GM18526 (cell line): Measurements from ENCODE around the gene ETV3L.

ENCODE experiments used
- POLR2A ChIP-seq: IDR thresholded peaks from 3 replicates; pipeline ENCODE4 v1.6.1; 2011; ENCODE audit not compliant: insufficient read length; ENCODE audit errors: extremely low read depth

The ETV3L gene

GRCh38 chr1:157080714-157081113 lies 18.9 kb downstream of the ETV3L start:
- no peak for TF ChIP-seq POLR2A

- TF ChIP-seq POLR2A: no peak
Measured at GRCh38 chr1:157077394-157077793, 22.2 kb downstream of the ETV3L start.

GRCh38 chr1:157073944-157074685 lies 25.5 kb downstream of the ETV3L start:
- no peak for TF ChIP-seq POLR2A

GRCh38 chr1:157069601-157070000 lies 30.0 kb downstream of the ETV3L start:
- TF ChIP-seq POLR2A: no peak

- no peak for TF ChIP-seq POLR2A
Measured at GRCh38 chr1:157056269-157056668, 43.3 kb downstream of the ETV3L start.

- TF ChIP-seq POLR2A: no peak
Measured at GRCh38 chr1:157050836-157051235, 48.8 kb downstream of the ETV3L start.

- no peak for TF ChIP-seq POLR2A
Measured at GRCh38 chr1:157047062-157047410, 52.6 kb downstream of the ETV3L start.

- no peak for TF ChIP-seq POLR2A
Measured at GRCh38 chr1:157045250-157046218, 54.1 kb downstream of the ETV3L start, which contains the start of gene ARHGEF11. TSS of gene ARHGEF11 (minus strand) at chr1:157045742. CDS start at chr1:157044330, 1,412 bp downstream.

- no peak for TF ChIP-seq POLR2A
Measured at GRCh38 chr1:157044326-157044725, 55.3 kb downstream of the ETV3L start.

- TF ChIP-seq POLR2A: no peak
Measured at GRCh38 chr1:157043685-157044084, 55.9 kb downstream of the ETV3L start.

- TF ChIP-seq POLR2A: no peak
Measured at GRCh38 chr1:157042846-157043245, 56.8 kb downstream of the ETV3L start.
